Retina (tissue), 1 donor: ENCODE measurements around the gene ZBTB9.
"Not testable (repeated sequence)": the region's sequence is repeated elsewhere in the genome, so short reads cannot be mapped to it uniquely, and the experiment has no call there.

Source experiments
- DNase-seq: peaks from one replicate; pipeline ENCODE4 v3.0.0-alpha.2; 2016

Gene ZBTB9

DNA sequence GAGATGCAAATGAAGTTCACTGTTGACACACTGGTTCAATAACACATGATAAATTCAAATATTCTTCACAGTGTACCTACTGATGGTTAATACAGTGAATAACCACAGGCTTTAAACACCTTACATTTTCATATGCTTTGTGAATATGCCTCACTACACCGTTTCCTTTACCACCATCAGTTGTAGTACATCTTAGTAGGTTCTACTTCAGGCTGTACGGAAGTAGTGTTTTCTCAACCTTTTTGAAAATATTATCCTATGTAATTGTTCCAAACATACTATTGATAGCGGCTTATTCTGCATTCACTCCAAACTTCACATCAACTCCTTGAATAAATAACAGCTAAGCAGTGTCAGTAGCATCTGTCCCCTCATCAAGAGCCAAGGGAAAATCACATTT lies 15.3 kb downstream of the ZBTB9 start:
- no peak for DNase-seq

DNA sequence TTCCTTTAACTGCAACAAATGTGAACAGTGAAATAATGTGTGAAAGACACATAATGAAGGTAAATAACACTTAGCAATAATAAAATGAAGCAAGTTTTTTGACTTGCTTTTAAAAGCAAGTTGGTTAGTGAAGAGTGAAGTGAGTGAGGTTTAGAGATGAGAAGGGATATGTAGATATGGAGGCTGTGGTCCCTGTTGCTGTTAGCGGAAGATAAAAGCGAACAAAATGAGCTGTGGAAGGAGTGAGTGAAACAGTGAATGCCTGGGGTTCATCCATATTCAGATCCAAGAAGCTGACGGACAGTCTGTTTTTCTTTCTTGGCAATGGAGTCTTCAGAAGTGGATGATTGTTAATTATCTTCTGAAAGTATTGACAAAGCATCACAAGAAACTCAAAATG lies 23.5 kb downstream of the ZBTB9 start:
- DNase-seq = no peak

DNA sequence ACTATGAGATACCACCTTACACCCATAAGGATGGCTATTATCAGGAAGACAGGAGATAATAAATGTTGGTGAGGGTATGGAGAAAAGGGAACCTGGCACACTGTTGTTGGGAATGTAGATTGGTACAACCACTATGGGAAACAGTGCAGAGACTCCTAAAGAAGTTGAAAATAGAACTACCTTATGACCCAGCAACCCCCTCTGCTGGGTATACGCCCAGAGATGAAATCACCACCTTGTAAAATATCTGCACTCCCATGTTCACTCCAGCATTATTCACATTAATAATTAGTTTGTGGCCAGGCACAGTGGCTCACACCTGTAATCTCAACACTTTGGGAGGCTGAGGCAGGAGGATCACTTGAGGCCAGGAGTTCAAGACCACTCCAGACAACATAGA lies 26.8 kb downstream of the ZBTB9 start:
- DNase-seq = no peak

DNA sequence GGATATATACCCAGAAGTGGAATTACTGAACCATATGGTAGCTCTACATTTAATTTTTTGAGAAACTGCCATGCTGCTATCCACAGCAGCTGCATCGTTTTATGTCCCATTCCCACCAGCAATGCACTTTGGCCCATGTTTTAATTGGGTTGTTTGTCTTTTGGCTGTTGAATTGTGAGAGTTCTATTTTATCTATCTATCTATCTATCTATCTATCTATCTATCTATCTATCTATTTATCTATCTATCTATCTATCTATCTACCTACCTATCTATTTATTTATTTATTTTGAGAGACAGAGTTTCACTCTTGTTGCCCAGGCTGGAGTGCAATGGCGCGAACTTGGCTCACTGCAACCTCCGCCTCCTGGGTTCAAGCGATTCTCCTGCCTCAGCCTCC lies 28.2 kb downstream of the ZBTB9 start:
- not testable (repeated sequence) for DNase-seq

DNA sequence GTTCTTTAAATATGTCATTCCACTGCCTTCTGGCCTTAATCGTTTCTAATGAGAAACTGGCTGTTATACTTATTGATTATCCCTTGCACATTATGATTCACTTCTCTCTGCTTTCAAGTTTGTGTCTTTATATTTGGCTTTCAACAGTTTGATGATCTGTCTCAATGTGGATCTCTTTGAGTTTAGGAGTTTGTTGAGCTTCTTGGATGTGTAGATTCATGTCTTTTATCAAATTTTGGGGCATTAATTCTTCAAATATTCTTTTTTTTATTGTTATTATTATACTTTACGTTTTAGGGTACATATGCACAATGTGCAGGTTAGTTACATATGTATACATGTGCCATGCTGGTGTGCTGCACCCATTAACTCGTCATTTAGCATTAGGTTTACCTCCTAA lies 29.3 kb downstream of the ZBTB9 start:
- no peak for DNase-seq

DNA sequence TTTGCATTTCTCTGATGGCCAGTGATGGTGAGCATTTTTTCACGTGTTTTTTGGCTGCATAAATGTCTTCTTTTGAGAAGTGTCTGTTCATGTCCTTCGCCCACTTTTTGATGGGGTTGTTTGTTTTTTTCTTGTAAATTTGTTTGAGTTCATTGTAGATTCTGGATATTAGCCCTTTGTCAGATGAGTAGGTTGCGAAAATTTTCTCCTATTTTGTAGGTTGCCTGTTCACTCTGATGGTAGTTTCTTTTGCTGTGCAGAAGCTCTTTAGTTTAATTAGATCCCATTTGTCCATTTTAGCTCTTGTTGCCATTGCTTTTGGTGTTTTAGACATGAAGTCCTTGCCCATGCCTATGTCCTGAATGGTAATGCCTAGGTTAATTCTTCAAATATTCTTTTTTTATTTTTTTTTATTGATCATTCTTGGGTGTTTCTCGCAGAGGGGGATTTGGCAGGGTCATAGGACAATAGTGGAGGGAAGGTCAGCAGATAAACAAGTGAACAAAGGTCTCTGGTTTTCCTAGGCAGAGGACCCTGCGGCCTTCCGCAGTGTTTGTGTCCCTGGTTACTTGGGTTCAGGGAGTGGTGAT lies 30.4 kb downstream of the ZBTB9 start:
- not testable (repeated sequence) for DNase-seq

DNA sequence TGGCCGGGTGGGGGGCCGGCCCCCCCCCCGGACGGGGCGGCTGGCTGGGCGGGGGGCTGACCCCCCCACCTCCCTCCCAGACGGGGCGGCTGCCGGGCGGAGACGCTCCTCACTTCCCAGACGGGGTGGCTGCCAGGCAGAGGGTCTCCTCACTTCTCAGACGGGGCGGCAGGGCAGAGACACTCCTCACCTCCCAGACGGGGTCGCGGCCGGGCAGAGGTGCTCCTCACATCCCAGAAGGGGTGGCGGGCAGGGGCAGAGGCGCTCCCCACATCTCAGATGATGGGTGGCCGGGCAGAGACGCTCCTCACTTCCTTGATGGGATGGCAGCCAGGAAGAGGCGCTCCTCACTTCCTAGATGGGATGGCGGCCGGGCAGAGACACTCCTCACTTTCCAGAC lies 31.3 kb downstream of the ZBTB9 start:
- DNase-seq = not testable (repeated sequence)

DNA sequence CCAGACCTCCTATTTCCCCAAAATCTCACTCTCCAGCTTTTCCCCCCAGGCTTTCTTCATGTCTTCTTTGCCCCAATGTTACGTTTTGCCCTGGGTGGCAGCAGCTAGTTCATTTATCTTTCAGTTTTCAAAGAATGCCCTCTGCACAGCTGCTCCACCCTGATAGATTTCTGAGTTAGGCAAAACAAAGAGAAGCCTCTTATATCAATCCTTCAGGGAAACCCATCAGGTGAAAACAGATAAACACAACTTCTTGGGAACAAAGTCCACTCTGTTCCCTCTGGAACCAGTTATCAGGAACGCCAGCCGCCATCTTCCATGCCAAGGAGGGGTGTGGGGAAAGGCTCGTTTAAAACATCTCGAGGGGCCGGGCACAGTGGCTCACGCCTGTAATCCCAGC lies 34.0 kb downstream of the ZBTB9 start:
- no peak for DNase-seq

DNA sequence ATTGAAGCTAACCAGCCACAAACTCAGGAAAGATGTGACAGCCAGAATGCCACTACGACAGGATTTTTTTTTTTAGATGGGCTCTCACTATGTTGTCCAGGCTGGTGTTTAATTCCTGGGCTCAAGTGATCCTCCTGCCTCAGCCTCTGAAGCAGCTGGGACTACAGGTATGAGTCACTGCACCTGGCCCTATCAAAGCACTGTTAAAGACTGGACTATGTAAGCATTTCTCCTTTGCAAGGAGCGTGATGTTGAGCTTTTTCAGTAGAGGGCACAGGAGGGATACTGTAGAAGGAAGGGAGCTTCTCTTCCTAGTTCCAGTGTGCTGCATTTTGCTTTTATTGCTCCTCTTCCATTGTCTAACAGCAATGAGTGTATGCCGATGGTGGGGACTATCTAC lies 35.8 kb downstream of the ZBTB9 start:
- DNase-seq = no peak

DNA sequence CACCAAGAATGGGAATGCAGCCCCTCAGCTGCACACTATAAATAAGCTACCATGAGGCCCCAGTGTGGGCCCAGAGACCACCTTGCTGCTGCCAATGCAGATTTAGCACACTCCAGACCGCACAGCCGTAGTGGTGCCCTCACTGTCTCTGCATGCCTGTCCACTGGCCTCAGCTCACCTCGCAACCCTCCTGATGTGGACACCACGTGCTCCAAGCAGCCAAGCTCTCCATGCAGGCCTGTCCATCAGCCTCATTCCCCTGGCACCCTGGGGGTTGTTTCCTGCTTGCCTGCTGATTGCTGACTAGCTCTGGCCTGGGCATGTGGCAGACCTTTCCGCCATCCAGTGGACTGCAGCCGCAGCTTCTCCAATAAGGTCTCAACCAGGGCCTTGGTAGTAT lies 36.2 kb downstream of the ZBTB9 start:
- peak; percentile 51 for DNase-seq

DNA sequence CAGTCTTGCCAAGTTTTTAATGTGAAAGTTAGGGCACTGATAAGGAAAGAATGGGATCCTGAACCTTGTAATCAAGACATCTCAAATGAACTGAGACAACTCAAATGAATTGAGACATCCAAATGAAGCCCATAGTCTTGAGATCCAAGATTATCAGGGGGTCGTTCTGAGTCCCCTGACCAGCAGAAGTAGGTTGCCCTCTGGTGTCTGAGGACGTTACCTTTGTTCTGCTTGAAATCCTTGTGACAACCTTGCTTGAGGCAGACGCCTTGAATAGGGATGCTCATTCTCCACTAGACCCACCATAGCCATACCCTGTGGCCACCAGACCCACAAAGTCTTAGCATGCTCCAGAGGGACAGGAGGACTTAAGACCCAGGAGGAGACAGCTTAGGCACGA lies 37.7 kb downstream of the ZBTB9 start:
- no peak for DNase-seq

DNA sequence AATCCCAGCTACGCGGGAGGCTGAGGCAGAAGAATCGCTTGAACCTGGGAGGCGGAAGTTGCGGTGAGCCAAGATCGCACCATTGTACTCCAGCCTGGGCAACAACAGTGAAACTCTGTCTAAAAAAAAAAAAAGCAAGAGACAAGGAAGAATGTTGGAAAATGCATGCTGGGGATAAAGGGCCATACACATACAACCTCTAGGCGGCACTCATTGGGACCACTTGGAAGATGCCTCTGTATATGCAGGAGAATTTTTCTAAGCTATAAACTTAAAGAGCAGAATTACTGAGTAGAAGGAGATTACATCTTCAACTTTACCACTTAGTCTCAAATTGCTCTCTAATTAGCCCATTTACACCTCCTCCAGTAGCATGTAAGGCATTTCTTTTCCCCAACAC lies 42.8 kb downstream of the ZBTB9 start:
- no peak for DNase-seq

DNA sequence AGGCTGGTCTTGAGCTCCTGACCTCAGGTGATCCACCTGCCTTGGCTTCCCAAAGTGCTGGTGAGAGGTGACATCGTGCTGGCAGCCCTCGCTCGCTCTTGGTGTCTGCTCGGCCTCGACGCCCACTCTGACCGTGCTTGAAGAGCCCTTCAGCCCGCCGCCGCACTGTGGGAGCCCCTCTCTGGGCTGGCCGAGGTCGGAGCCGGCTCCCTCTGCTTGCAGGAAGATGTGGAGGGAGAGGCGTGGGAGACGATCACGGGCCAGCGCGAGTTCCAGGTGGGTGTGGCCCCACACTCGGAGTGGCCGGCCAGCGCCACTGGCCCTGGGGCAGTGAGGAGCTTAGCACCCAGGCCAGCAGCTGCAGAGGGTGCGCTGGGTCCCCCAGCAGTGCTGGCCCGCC lies 48.1 kb downstream of the ZBTB9 start:
- DNase-seq = no peak

DNA sequence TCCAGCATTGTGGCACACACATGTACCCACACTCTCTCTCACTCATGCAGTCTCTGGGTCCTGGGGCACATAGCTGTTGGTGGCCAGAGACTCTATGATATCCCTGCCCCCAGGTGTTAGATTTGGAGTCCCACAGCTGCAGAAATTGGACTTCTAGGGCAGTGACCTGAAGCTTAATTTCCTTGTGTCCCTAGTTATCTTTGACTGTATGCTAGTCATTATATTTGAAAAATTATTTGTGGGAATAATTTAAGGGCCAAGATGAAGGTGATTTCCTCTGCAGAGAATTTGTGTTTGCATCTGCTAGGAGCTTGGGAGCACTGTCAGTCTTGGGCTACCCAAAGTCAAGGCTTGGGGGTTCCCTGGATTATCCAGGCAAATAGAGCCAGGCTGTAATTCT lies 50.1 kb downstream of the ZBTB9 start:
- no peak for DNase-seq

DNA sequence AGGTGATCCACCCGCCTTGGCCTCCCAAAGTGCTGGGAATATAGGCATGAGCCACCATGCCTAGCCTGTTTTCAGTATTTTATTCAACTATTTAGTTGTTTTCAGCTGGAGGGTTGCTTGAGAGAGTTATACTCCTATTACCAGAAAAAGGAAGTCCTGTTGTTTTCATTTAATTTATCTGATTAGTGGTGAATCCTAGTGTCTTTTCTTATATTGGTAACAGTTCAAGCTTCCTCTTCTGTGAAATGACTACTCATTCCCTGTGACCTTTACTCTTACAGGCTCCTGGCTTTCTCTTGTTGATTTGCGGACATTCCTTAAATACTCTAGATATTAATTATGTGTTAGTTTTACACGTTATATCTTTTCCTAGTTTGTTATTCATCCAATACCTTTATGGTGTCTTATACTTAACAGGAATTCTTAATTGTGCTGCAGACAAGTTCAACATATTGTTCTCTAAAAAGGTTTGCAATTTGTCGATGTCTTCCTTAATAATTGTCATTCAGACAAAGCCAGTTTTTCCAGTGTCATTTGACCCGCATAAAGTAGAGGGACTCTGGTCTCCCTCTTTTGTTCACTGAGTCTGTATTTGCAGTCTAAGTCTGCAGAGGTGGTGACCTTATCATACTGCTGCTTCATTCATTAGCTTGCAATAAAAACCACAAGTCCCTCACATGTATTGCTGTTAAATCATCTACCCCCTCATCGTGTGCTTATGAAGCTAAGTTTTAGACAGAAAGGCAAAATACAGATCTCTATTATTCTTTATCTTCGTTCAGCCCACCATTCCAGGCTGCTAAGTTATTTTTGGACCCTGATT lies 51.4 kb downstream of the ZBTB9 start:
- DNase-seq = peak; percentile 51
